Islet of Langerhans (tissue), 1 donor: ENCODE results near the gene PCARE.
"Not testable (repeated sequence)": the region's sequence is repeated elsewhere in the genome, so short reads cannot be mapped to it uniquely, and the experiment has no call there.

Experiments
- FAIRE-seq: peaks from one replicate; lab custom pipeline; 2011; peaks lifted over from hg19 to GRCh38; lab: Jason Lieb, UNC

Gene PCARE

DNA sequence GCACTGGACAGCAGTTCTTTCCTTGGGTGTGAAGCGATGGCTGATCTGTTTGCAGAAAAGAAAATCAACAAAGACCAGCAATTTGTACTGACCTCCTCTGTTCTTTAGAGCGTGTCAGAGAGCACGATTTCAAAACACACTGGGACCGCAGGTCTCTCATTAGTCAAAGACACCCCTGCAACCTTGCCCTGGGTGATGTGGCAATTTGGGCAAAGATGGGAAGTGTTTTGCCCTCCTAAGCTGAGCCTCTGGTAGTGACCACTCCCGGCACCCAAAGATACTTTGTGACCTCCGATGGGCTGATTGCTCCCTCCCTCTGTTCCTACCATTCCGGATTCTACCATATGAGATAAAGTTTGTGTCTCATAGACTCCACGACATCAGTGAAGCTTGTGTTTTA lies 22.6 kb upstream of the PCARE start:
- no peak for FAIRE-seq

DNA sequence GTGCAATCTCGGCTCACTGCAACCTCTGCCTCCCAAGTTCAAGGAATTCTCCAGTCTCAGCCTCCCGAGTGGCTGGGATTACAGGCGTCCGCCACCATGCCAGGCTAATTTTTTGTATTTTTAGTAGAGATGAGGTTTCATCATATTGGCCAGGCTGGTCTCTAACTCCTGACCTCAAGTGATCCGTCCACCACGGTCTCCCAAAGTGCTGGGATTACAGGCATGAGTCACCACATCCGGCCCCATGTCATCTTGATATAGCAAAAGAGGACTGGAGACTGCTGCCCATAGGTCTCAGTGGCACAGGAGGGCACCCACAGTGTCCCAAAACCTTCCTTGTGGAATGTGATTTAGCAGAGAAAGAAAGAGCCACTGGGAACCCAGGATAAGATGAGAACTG lies 16.0 kb upstream of the PCARE start:
- not testable (repeated sequence) for FAIRE-seq

DNA sequence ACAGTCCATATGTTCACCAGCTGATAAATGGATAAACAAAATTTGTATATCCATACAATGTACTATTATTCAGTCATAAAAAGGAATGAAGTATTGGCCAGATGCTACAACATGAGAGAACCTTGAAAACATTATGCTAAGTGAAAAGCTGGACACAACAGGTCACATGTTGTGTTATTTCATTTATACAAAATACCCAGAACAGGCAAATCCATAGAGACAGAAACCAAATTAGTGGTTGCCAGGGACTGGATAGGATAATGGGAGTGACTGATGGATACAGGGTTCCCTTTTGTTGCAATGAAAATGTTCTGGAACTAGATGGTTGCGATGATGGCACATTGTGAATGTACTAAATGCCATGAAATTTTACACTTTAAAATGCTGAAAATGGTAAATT lies 10.2 kb upstream of the PCARE start:
- no peak for FAIRE-seq

DNA sequence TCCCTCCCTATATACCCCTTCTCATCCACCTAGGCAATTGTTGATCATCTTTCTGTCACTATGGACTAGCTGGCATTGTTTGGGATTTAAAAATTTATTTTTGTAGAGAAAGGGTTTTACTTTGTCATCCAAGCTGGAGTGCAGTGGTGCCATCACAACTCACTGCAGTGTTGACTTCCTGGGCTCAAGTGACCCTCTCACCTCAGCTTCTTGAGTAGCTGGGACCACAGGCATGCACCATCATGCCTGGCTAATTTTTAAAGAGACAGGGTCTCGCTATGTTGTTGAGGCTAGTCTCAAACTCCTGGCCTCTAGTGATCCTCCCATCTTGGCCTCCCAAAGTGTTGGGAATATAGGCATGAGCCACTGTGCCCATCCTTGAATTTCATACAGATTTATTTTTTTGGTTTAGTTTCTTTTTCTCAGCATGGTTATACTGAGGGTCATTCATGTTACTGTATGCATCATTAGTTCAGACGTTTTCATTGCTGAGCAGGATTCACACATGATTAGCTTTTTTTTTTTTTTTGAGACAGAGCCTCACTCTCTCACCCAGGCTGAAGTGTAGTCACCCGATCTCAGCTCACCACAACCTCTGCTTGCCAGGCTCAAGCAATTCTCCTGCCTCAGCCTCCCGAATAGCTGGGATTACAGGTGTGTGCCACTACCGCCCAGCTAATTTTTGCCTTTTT lies 8.6 kb upstream of the PCARE start:
- no peak for FAIRE-seq

DNA sequence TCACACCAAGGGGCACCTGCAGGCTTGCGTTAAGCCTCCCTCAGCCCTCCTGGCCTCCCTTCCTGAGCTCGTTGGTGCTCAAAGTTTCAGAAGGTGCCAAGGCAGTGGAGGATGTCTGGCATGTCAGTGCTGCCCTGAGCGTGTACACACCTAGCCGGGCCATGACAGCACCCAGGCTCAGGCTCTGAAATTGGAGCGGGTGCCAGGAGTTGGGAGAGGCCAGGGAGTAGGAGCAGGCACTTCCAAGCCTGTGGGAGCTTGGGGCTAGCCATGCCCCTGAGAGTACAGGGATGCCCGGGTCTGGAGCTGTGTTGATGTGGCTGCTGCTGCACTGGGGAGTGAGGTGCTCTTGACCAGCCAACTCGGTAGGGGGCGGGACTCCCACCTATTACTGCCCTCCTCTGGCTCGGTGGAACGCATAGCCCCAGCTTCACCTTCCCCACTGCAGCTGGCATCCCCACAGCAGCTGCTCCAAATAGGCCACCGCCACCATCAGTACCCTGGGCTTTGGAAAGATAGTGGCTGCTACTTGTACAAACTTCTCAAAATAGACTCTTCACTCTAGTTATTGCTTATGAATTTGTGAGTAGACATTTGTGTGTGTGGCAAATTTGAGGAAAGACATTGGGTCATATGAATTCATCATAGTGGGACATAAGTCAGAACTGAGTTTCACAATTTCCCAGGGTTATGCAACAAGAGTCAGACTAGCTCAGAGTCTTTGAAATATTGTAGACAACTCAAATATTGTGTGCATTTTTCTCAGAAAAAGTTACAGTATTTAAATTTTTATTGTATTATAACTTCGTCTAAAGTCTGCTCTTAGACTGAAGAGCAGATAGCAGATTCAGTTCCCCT lies 6.8 kb upstream of the PCARE start:
- no peak for FAIRE-seq

DNA sequence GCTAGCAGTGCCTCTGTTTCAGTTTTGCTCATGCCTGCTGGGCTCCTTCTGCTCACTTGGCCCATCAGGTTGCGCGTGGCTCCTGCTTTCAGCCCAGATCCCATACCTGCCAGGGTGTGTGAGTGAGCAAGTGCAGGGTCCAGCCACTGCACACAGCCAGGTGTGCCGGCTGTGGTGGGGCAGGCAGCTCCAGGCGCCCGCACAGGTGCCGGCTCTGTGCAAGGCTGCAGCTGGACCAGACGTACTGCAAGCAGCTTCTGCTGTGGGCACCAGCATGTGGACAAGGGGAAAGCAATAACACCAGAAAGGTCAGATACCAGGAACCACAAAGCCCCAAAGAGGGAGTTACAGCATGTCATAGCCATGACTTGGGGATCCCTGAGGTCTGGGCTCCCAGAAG lies 5.6 kb upstream of the PCARE start:
- FAIRE-seq: no peak

DNA sequence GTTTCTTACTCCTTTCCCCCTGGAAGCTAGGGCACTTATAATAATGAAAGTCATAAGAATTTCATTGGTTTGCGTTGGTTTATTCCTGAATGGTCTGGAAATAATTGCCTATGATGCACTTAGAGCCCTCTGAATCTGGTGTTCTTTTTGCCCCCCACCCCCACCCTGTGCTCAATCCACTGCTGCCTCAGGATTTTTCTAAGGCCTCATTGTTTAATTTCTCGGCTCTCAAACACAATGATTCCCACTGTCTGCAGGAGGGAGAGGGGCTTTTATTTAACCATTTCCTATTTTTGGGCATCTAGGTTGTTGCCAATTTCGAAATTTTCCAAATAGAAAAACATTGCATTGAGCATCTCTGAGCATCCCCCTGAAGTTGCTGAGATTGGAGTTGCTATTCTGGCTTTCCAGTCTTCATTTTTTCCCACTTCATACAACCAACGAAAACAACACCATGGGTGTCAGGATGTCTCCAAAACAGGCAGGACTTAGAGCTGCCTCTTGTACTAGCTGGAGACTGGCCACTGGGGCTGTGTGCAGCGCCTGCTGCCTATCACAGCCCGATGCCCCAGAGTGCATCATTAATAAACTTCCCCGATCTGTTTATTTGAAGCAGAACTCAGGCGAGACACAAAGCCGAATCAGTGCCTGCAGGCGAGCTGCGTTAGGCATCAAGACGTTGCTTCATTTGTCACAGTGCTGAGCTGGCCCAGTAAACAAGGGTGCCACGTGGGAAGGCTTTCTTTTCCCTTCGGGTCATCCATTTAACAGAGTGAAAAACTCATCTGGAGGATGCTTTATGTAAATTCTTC lies 1.8 kb upstream of the PCARE start:
- FAIRE-seq: no peak

DNA sequence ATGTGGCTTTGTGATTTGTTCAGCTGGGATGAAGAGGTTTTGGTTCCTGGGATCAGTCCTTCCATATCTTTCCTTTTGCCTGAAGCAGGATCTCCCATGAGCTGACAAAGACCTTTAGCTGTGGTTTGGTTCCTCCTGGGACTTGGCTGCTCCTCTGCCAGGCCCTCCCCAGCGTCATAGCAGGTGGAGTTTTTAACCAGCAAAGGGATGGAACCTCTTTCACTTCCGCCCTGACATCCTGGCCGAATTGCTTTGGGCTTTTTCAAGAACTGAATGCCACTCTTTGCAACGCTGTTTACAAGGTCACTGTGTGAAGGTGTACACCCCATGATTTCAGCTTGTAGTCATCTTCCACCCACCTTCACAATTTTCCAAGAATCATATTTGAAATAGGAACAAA lies 390 bp downstream of the PCARE start:
- FAIRE-seq: no peak

DNA sequence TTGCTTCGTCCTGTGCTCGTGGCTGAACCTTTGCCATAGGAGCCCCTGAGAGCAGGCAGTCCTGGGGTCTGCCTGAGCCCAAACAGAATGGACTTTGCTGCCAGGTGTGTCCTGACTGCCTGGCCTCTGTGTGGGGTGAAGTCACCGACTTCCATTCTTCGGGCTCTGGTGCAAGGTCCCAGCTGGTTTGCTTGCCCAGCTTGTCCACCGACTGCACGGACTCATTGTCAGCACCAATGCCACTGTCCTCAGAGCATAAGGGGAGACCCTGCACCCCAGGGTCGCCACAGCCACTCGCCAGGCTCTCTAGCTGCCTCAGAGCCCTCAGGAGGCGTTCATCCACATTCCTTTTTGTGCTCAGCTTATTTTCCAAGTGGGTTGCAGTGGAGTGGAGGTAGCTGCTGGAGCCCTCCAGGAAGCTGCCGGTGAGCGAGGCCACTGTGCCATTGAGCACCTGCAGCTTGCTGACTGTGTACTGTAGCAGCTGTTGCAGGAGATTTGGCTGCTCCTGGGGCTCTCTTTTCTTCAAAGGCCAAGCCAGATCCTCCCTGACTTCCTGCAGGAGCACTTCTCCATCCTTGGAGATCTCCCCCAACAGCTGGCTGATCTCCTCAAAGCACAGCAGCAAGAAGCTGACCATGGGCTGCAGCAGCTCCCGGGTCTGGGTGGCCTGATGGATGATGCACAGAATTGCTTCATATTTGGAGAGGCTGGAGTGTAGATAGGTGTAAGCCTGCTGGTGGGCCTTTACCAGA lies 1.2 kb downstream of the PCARE start:
- FAIRE-seq: no peak

DNA sequence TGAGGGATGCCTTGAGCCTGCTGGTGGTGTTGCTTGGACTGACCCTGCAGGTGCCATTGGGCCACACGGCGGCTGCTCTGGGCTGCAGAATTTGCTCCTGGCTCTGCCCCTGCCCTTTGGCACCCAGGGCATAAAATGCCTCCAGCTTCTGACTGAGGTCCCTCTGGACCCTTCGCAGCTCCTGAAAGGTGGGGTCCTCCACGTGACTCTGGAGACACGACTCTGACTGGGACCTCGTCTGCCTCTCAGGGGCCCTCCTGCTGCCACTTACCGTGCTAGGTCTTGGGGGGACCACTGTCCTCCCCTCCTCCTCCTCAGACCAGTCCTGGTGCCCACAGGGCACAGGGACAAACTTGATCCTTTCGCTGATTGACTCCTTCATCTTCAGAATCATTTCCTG lies 2.1 kb downstream of the PCARE start:
- no peak for FAIRE-seq

DNA sequence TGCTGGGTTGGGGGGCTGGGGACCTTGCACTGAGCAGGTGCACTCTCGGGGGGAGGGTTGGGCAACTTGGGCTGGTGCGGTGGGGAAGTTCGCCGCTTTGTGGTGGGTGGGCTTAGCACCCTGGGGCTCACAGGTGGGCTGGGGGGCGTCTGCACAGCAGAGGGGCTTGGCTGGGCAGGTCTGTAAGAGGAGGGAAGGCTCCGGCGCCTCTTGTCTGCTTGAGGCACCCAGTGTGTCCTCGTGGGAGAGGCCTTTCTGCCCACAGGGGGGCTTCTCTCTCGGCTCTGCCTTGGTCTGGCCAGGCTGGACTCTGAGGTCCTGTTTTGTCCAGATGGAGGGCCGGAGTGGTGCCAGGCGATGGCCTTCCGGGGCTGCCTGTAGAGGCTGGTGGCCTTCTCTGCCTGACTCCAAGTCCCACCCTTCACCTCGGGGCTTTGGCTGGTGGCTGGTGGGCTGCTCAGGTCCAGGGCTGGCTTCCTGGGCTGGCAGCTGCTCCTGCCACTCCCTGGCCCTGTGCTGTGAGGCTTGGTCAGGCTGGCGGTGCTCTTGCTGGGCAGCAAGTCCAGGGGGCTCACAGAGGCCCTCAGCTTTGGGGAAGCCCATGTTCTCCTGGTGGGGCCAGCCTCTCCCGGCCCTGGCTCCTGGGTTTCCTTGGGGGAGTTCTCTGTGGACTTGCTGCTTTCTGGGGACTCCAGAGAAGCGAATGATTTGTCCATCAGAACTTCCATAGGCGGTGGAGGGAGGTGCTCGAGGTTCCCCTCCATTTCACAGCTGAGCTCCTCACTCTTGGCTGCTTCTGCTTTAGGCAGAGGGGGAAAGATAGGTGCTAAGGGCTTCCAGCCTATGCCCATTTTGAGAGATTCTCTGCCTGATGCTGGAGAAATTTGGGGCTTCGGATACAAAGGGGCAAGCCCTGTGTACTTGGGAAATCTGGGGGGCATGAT lies 3.0 kb downstream of the PCARE start:
- FAIRE-seq: no peak

DNA sequence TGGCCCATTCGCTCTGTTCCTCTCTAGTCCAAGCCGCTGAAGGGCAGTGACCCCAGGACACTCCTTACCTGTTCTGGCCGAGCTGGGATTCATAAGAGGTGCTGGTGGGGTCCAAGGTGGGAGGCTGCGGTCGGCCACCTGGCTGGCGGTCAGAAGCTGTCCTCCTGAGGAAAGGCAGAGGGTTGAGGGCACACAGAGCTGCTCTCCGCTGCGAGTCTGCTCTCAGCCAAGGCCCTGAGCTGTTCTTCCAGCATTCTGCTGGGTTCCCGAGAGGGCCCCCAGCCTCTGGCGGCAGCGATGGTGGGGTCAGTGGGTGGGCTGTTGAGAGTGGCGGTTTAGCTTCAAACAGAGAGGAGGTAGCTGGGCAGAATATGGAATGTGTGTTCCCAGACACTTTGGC lies 3.8 kb downstream of the PCARE start:
- no peak for FAIRE-seq

DNA sequence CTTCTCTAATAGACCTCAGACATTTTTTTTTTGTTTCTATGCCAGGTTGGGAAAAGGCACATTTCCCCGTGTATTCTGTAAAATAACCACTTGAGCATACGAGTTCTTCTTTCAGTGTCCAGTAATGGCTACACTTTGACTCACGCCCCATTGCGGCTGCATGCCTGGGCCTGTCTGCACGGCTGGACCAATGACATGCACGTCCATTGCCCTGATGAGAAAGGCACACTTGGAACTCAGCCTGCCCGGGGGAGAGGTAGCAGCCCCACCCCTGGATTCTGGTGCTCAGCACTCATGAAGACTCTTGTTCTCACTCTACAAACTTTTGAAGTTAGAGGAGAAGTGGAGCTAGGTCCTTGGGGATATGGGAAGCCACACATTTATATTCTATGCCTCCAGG lies 5.8 kb downstream of the PCARE start:
- FAIRE-seq: no peak

DNA sequence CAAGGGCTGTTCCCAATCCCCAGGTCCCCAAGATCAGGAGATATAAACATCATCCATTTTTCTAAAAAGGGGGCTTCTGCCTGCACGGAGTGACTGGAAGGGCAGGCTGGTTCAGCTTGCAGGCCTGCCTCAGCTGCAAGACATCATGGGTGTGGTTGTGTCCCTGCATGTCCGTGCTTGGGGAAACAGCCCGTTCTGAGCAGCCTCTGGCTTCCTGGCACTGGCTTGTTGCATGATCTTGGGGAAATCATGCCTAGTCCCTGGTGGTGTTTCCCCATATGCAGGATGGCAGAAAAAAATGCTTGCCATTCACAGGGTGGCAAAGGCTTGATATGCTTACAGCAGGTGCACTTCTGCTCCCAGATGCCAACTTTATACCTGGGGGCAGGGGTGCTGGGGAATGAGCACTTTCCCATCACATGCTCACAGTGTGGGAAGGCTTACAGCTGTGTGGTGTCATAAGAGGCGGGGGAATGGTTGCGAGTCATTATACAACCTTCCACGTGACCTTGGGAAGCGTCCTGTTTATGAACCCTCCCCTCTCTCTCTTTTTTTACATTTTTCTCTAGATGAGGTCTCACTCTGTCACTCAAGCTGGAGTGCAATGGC lies 7.2 kb downstream of the PCARE start:
- FAIRE-seq: no peak

DNA sequence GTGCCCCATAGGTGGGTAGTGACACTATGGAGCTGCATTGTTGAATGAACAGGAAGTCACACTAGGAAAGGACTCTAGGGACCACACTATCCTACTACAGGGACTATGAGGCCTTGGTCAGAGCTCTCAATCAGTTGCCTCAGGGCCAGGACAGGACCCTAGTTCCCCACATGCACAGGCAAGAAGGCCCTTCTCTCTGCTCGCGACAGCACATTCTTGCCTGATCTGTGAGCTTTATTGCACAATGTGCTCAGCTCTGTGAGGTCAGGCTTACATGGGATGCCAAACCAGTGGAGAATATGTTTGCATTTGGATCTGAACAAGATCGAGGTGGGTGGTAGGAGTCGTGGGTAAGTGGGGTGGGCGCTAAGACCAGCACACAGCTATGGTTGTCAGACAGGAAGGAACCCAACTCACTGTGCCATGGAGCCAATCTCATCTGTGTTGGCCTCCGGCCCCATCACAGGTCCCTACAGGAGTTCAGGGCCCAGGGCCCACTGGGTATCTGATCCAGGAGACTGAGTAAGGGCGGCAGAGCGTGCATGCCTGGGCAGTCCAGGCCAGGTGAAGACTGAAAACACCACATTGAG lies 8.0 kb downstream of the PCARE start:
- no peak for FAIRE-seq

DNA sequence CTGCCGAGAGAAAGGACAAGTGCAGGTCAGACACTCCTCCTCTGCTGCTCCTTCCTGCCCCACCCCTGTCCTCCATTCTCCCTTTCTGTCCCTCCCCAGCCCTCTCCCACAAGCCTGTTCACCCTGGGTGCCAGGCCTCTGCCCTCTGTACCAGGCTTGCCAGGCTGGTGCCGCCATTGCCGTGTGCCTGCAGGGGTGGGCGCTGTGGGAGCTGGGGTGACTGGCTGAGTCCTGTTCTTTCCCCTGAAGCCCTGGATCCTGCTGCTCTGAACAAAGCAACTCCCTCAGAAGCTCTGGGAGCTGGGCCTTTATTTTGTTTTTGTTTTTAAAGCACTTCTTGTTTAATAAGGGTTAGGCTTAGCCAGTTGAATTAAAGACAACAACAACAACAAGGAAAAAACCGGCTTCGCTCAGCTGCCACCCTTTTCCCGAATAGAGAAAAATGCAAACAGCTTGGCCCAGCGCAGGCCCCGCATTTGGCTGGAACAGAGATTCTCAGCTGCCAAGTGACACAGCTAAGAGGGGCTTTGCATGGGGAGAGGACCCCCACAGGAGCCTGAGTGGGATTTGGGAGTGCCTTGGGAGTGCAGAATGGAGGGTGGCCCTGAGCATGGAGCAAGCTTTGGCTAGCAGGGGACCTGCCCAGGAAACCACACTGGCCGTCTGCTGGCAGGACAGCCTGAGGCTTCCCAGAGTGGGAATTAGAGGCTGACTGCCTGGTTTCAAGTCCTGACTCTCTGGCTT lies 9.1 kb downstream of the PCARE start:
- no peak for FAIRE-seq

DNA sequence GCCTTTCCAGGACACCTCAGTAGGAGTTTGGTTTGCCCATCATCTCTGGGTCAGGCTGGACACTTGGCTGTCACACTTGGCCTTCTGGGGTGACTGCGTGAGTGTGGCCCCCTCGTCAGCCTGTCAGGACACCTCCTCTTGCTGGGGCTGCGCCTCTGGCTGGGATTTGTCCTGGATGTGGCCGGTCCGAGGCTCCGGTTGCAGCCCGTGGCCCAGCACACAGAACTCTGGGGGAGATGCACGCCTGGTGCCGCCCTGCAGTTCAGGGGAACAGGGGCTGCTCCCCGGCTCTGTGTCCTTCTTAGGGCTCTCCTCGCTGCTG lies 9.6 kb downstream of the PCARE start:
- no peak for FAIRE-seq

DNA sequence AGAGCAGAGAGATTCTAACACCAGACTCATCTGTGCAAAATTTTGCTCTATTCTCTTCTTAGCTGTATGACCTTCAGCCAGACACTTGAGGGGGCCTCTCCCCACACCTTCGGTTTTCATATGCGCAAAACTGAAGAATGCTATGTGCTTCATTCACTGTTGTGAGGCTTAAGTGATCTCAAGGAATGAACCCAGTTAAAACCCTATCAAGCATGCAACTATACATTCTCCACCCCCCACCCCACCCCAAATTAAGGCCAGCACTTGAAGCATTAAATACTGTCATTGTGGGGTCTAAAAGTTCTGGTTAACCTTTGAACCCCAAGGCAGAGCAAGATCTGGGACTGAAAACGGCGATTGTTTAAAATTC lies 10.0 kb downstream of the PCARE start:
- no peak for FAIRE-seq

DNA sequence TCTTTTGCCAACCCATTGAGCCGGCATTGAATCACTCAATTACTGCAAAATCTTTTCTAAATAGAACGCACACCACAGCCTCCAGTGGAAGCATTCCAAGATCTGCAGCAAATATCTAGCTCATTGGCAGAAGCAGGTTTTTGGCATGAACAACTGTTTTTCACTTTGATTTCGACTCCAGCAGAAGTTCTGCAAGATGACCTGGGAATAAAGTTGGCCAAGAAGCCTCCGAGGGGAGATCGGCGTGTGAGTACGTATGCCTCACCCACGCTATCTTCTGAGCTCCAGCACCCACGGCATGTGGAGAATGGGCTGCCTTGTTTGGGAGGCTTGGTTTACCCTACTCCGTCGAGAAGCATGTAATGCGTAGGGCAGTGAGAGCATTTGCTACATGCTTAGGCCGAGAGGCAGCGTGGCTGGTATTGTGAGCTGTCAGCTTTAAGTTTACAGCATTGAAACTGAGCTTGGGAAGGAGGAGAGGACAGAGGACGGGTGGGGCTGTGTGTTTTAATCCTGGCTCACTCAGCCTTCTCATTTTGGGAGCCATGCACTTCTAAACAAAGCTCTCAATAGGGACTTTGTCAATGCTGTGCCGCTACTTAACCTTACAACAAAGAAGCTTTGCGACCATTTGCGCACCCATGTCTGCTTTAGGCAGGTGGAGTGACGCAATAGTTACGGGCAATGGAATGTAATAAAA lies 10.5 kb downstream of the PCARE start:
- no peak for FAIRE-seq
